ENCODE results near the gene ARIH2. TPM values are rescaled to one million over a fixed set of nuclear protein-coding genes. Genes with fewer than 3 reads are reported as not detected.

ARIH2 gene
- total and polyA plus RNA-seq, 2 of the 8 experiments (the other 6 are each of a cell fraction or from before 2014, with no cell fraction given), result 72.9 to 136 TPM

- TF ChIP-seq ATF3 (IDR thresholded peaks at IDR 0.05; ENCODE audit: insufficient read depth, low read depth, low read length), result no peak
- no peak for TF ChIP-seq EP300 (IDR thresholded peaks at IDR 0.05; ENCODE audit: borderline replicate concordance in 1 of 2, low read depth in 2 of 2, low read length in 2 of 2)
- no peak for TF ChIP-seq GTF2F1 (IDR thresholded peaks at IDR 0.05; ENCODE audit: borderline replicate concordance, low read depth, low read length)
- TF ChIP-seq HDAC2 (IDR thresholded peaks at IDR 0.05; ENCODE audit: borderline replicate concordance in 1 of 2, low read depth in 2 of 2, low read length in 2 of 2), result 0 out of 4 replicates have a peak, but pooled peaks of 1 of the 2 experiments have one; percentile 11
- no peak for TF ChIP-seq CREB1 (IDR thresholded peaks at IDR 0.05)
- TF ChIP-seq, protein P1, sequence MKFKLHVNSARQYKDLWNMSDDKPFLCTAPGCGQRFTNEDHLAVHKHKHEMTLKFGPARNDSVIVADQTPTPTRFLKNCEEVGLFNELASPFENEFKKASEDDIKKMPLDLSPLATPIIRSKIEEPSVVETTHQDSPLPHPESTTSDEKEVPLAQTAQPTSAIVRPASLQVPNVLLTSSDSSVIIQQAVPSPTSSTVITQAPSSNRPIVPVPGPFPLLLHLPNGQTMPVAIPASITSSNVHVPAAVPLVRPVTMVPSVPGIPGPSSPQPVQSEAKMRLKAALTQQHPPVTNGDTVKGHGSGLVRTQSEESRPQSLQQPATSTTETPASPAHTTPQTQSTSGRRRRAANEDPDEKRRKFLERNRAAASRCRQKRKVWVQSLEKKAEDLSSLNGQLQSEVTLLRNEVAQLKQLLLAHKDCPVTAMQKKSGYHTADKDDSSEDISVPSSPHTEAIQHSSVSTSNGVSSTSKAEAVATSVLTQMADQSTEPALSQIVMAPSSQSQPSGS (IDR thresholded peaks at IDR 0.05; ENCODE audit: low read length), result no peak
- TF ChIP-seq SIX5 (IDR thresholded peaks at IDR 0.05; ENCODE audit: low read depth, low read length), result no peak
Observed at GRCh38 chr3:48919215-48920138, 835 bp downstream of the ARIH2 start (continued).

All from H1 (cell line).